ENCODE measurements around the gene S100A2. TPM values are rescaled to one million over a fixed set of nuclear protein-coding genes. Genes with fewer than 3 reads are reported as not detected.

S100A2 gene
- total RNA-seq, 1 experiment from 2014 or later: 29.6 TPM

- no peak for DNase-seq
- Histone ChIP-seq H3K27me3 (no peaks in the 10 kb centered on the region), H3K9me3 (no peaks in the 10 kb centered on the region), H3K4me3 (peak overlapping the region; percentile 48), H3K36me3 (peaks cover 19% of the 10 kb centered on the region)
Observed at GRCh38 chr1:153544453-153545066, 21.1 kb downstream of the S100A2 start.

DNA sequence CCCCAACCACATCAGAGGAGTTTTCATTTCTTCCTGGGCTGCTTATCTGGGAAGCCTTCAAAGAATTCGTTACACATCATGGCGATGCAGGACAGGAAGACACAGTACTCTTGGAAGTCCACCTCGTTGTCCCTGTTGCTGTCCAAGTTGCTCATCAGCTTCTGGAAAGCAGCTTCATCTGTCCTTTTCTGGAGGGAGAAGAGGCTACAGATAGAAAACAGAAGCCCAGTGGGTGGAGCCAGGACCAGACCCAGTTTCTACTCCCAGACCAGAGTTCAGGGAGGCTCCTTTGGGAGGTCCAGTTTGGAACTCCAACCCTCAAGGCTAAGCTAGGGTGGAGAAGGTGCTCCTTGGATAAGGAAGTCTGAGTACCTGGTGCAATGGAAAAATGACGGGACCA is 21.9 kb downstream of the S100A2 start:
- Histone ChIP-seq H3K36me3 (peaks cover 19% of the 10 kb centered on the region), H3K27me3 (no peaks in the 10 kb centered on the region), H3K4me3 (peak overlapping the region; percentile 48), H3K9me3 (no peaks in the 10 kb centered on the region)
- no peak for DNase-seq

DNA sequence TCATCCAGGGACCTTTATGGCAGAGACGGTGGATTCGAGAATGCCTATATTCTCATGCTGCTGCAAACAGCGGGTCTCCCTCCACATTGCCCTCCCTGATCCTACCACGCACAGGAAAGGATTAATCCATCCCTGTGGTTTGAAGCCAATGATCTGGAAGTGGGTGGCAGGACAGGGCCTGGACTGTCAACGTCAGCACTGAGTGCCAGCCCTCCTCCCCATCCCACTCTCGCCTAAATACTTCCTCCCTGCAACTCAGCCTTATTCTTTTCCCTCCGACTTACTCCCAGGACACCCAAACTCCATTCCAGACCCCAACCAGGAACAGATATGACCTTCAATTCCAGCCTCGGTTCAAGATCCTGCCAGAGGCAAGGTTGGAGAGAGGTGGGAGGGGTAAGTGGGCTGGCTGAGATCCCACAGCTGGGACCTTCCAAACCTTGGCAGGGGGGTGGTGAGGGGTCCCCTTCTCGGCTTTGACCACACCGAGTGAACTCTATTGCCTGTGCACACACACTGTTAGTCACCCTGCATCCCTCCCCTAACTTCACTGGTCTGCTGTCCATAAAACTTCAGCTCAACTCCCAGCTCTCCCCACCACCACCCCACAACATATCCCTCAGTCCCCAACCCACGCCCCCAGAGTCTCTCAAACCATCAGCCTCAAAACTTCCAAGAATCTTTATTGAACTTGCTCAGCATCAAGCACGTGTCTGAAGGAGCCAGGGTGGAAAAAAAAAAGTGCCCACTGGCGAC is 22.5 kb downstream of the S100A2 start:
- H3K36me3 ChIP-seq: peaks cover 19% of the 10 kb centered on the region
- no peak overlapping the region for H3K4me3 ChIP-seq
- no peak for DNase-seq
- H3K9me3 ChIP-seq: no peaks in the 10 kb centered on the region
- H3K27me3 ChIP-seq: no peaks in the 10 kb centered on the region

GRCh38 chr1:153541641-153542590 is 23.7 kb downstream of the S100A2 start:
- Histone ChIP-seq H3K27me3 (no peaks in the 10 kb centered on the region), H3K4me3 (no peak overlapping the region), H3K36me3 (peaks cover 19% of the 10 kb centered on the region), H3K9me3 (no peaks in the 10 kb centered on the region)
- DNase-seq: no peak

DNA sequence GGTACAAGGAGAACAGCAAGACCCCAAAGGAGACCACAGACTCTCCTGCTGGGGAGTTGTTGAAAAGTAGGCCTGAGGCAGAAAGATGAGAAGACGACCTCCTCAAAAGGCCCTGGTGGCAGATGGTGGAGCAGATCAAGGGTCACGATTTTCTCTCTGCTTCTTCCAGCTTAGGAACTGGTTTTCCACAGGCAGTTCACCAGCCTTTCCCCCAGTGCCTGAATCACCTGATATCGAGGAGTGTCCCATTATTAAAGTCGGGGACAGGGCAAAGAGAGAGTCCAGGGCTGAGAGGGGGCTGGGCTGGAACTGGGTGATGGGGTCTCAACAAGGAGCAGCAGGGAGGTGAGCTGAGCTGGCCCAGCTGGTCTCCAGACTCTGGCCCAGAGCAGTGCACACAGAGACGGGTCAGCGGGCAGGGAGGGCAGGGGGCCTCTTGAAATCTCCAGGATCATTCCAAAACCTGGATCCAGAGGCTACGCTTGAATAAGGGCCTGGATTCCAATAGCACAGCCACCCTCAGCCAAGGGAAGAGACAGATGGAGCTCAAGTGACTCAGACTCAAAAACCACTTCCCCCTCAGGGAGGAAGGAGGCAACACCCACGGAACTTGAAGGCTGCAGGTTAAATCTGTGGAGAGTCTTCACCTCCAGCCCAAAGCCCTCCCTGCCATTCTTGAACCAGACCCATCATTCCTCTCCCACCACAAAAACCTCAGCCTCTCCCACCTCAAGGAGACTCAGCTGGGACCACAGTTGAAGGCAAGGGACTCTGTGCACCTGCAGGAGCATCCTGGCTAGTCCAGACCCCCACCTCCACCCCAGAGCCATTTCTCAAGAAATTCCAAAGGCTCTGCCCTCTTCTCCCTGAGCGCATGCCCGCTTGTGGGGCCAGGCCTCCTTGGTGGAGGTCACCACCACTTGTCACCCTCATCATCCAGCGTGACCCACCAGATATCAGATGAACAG is 25.0 kb downstream of the S100A2 start, which contains the start of gene S100A5:
TSS of gene S100A5 (minus strand) at position 541 of the 968 bp plus-strand sequence. CDS start 743 bp downstream, outside the sequence.
- Histone ChIP-seq H3K4me3 (no peak within 1 kb of the TSS), H3K9me3 (no peaks in the 10 kb centered on the region), H3K27me3 (no peaks in the 10 kb centered on the region), H3K36me3 (peaks cover 20% of the 10 kb centered on the region)
- peak; percentile 58 for DNase-seq

DNA sequence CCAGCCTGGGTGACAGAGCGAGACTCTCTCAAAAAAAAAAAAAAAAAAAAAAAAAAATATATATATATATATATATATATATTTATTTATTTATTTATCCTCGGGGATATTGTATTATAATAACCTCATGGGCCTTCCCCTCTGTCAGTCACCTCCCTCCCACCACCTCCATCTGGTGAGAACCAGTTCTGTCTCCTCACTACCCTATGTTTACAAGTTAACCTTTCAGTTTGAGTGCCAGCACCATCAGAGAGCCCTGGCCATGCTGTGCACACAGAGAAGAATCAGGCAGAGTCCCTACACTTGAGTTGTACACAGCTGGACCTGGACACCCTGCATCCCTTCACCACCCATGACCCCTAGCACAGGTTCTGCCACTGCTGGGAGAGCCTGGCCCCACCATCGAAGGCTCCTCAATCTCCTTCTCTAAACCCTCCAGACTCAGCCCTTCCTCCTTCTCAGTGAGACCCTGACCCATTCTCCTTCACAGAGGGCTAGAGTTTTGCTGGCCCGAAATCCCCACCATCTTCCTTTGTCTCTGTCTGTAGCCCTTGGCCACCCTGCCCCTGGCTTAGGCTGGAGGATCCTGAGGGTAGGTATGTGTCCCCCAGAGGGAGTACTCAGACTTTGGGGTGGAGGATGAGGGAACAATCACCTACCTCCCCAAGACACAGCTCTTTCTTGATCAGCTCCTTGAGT is 26.1 kb downstream of the S100A2 start:
- Histone ChIP-seq H3K36me3 (peaks cover 29% of the 10 kb centered on the region), H3K9me3 (no peaks in the 10 kb centered on the region), H3K4me3 (no peak overlapping the region), H3K27me3 (no peaks in the 10 kb centered on the region)
- no peak for DNase-seq

GRCh38 chr1:153538315-153538821 is 27.3 kb downstream of the S100A2 start:
- Histone ChIP-seq H3K9me3 (no peaks in the 10 kb centered on the region), H3K36me3 (peaks cover 26% of the 10 kb centered on the region), H3K27me3 (no peaks in the 10 kb centered on the region), H3K4me3 (no peak overlapping the region)
- DNase-seq: no peak

GRCh38 chr1:153537376-153537730 is 28.3 kb downstream of the S100A2 start:
- Histone ChIP-seq H3K36me3 (peaks cover 28% of the 10 kb centered on the region), H3K9me3 (no peaks in the 10 kb centered on the region), H3K27me3 (no peaks in the 10 kb centered on the region), H3K4me3 (no peak overlapping the region)
- DNase-seq: no peak

GRCh38 chr1:153536671-153537375 is 28.8 kb downstream of the S100A2 start:
- no peak for DNase-seq
- Histone ChIP-seq H3K4me3 (no peak overlapping the region; the same call in 1 of the 2 replicates), H3K36me3 (peaks cover 28% of the 10 kb centered on the region), H3K27me3 (no peaks in the 10 kb centered on the region), H3K9me3 (no peaks in the 10 kb centered on the region)

GRCh38 chr1:153536012-153536670 is 29.5 kb downstream of the S100A2 start:
- no peaks in the 10 kb centered on the region for H3K9me3 ChIP-seq
- DNase-seq: peak; percentile 95
- peak overlapping the region; percentile 95 for H3K4me3 ChIP-seq
- peaks cover 28% of the 10 kb centered on the region for H3K36me3 ChIP-seq
- no peaks in the 10 kb centered on the region for H3K27me3 ChIP-seq

DNA sequence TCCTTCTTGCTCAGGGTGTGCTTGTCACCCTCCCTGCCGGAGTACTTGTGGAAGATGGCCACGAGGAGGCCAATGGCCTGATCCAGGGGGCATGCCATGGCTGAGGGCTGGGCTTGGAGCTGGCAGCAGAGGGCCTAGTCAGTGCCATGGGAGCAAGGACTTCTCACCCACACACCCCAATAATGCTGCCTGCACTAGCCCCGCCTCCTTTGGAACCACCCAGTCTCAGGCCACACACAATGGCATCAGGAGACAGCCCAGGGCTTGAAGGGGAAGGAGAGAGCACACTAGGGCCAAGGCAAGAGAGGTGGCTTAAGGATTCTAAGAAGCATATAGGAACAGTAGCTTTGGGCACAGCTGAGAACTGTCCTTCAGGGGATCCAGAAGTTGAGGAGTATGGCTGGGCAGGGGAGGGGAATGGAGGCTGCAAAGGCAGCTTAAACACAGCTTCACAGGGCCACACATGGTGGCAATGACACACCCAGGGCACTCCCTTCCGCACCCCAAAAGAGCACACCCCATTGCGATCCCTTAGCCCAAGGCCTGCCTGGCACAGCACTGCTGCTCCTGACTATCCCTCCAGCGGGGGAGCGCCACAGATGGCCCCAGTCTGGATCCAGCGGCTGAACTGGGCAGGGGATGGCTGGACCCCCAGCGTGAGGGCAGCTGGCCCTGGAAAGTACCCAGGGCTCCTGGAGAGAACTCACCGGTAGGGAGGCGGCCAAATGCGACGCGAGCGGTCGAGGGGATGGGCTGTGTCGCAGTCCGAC is 30.2 kb downstream of the S100A2 start, which contains the start of gene S100A6:
TSS of gene S100A6 (minus strand) at position 750 of the 770 bp plus-strand sequence. CDS start at position 98, 652 bp downstream.
- Histone ChIP-seq H3K36me3 (peaks cover 28% of the 10 kb centered on the region), H3K27me3 (no peaks in the 10 kb centered on the region), H3K9me3 (no peaks in the 10 kb centered on the region), H3K4me3 (peak within 1 kb of the TSS; percentile 95)
- DNase-seq: peak; percentile 90

DNA sequence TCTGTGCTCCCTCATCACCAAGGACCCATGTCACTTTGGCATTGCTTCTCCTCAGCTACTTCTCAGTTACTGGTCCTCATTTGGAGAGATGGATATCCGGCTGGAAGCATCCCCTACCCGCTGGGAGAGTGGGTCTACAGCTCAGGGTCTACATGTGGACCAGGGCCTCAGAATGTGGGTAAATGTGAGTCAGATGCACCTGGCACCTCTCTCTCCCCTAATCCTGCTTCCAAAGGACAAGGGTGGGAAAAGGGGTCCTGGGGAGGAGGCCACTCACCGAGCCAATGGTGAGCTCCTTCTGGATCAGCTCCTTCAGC is 30.8 kb downstream of the S100A2 start:
- no peaks in the 10 kb centered on the region for H3K27me3 ChIP-seq
- DNase-seq: no peak
- peaks cover 28% of the 10 kb centered on the region for H3K36me3 ChIP-seq
- H3K4me3 ChIP-seq: peak overlapping the region; percentile 95
- H3K9me3 ChIP-seq: no peaks in the 10 kb centered on the region

DNA sequence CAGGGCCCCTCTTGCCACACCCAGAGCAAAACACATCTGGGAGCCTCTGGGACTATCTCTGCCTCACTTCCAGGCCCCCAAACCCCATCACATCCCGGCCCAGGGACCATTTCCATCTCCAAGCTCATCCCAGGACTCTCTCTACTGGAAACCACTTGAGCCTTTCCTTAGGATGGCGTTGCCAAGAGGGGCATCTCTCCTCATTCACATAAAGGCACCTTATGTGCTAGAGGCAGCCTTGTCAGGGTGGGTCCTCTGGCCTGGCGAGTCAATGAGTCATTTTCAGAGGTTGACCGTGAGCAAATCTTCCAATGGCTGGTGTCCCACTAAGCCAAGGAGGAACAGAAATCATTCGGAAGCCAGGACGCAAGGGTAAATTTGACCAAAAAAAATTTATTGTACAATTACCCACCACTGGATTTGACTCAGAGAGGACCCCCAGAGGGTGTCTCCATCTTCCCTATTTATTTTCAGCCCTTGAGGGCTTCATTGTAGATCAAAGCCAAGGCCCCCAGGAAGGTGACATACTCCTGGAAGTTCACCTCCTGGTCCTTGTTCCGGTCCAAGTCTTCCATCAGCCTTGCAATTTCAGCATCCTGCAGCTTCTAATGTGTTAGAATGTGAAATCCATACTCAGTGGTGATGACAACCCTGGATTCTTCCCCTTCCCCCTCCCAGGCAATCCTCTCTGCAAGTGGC is 31.3 kb downstream of the S100A2 start:
- DNase-seq: peak; percentile 74
- peak overlapping the region; percentile 95 for H3K4me3 ChIP-seq

More for the DNA sequence above, 31.3 kb downstream of the S100A2 start:
- peaks cover 28% of the 10 kb centered on the region for H3K36me3 ChIP-seq
- H3K9me3 ChIP-seq: no peaks in the 10 kb centered on the region
- no peaks in the 10 kb centered on the region for H3K27me3 ChIP-seq

All from MG63 (cell line).